Endodermal cell (in vitro differentiated cells): ENCODE data around the gene PARG. TPM values are rescaled to one million over a fixed set of nuclear protein-coding genes. Genes with fewer than 3 reads are reported as not detected.
A peak's percentile ranks its signal among the peaks of the same experiment; 100 is the strongest.
"Not testable (repeated sequence)": the region's sequence is repeated elsewhere in the genome, so short reads cannot be mapped to it uniquely, and the experiment has no call there.

Source experiments
- DNase-seq: peaks from one replicate; pipeline ENCODE4 v3.0.0-alpha.2; 2017
- H3K27ac ChIP-seq: 2 replicates; pipeline ENCODE4 v1.5.1; 2013; ENCODE audit warnings: mild to moderate bottlenecking, low read depth, low read length, moderate library complexity
- H3K27me3 ChIP-seq: 2 replicates; pipeline ENCODE4 v1.6.1; 2013; ENCODE audit warnings: mild to moderate bottlenecking, low read length, moderate library complexity; ENCODE audit not compliant: insufficient read depth, control insufficient read depth, poor library complexity, severe bottlenecking
- H3K36me3 ChIP-seq: 2 replicates; pipeline ENCODE4 v1.7.0; 2013; ENCODE audit warnings: mild to moderate bottlenecking, low read length, moderate library complexity; ENCODE audit not compliant: control insufficient read depth, insufficient read depth
- H3K4me1 ChIP-seq: one replicate; pipeline ENCODE4 v1.7.0; 2013; ENCODE audit warnings: low read length; ENCODE audit not compliant: control insufficient read depth, insufficient read depth
- H3K4me3 ChIP-seq: 2 replicates; pipeline ENCODE4 v1.5.1; 2013; ENCODE audit warnings: mild to moderate bottlenecking, low read length, moderate library complexity
- H3K9ac ChIP-seq: 2 replicates; pipeline ENCODE4 v1.6.1; 2013; ENCODE audit warnings: mild to moderate bottlenecking, low read length, moderate library complexity; ENCODE audit not compliant: poor library complexity, severe bottlenecking; ENCODE audit errors: extremely low read depth
- H3K9me3 ChIP-seq: 2 replicates; pipeline ENCODE4 v1.6.1; 2013; ENCODE audit warnings: mild to moderate bottlenecking, low read length, moderate library complexity; ENCODE audit not compliant: control insufficient read depth
- H3K27ac Mint-ChIP-seq: 2 replicates; pipeline ENCODE4 v1.8.0; 2020; ENCODE audit warnings: mixed read lengths
- H3K27me3 Mint-ChIP-seq: 2 replicates; pipeline ENCODE4 v1.8.0; 2021; ENCODE audit warnings: mild to moderate bottlenecking, mixed read lengths; ENCODE audit not compliant: insufficient read depth
- H3K36me3 Mint-ChIP-seq: 2 replicates; pipeline ENCODE4 v1.8.0; 2020; ENCODE audit warnings: low read depth, mixed read lengths
- H3K4me1 Mint-ChIP-seq: 2 replicates; pipeline ENCODE4 v1.8.0; 2020; ENCODE audit warnings: mixed read lengths
- H3K4me3 Mint-ChIP-seq: 2 replicates; pipeline ENCODE4 v1.8.0; 2020; ENCODE audit warnings: mild to moderate bottlenecking, moderate library complexity, mixed read lengths
- H3K9me3 Mint-ChIP-seq: 2 replicates; pipeline ENCODE4 v1.8.0; 2020; ENCODE audit warnings: mild to moderate bottlenecking, mixed read lengths
- WGBS, 2 experiments: methylation state at CpG; one replicate each; pipeline versions ENCODE4 v1.1.5 to v1.1.7; 2013; ENCODE audit warnings: missing lambda C conversion rate in 2 of 2, mixed read lengths in 1 of 2; ENCODE audit not compliant: insufficient coverage in 1 of 2, insufficient read length in 1 of 2; 5-methylcytosine and 5-hydroxymethylcytosine counted together
- total RNA-seq, 2 donors: library from RNA; stranded (reverse); fragmentation: NEBNext Ultra II Directional in 1 of 2; extraction: Animal tissue kit (Norgen Biotek cat#: 25700) in 1 of 2; gene quantifications; 2 replicates in 1 of 2; 3 replicates in 1 of 2; pipeline ENCODE4 v1.2.1, GENCODE V29; 2021

Gene PARG
- total RNA-seq, 2 donors from 2014 or later, result 66.3 to 67.4 TPM

GRCh38 chr10:49970331-49970857, 28.6 kb upstream of the PARG start:
- H3K27me3 ChIP-seq, H3K4me3 ChIP-seq, H3K9ac ChIP-seq, H3K4me3 Mint-ChIP-seq, H3K27ac ChIP-seq, H3K4me1 ChIP-seq, H3K36me3 ChIP-seq, H3K27ac Mint-ChIP-seq, H3K4me1 Mint-ChIP-seq, DNase-seq, H3K9me3 Mint-ChIP-seq, H3K27me3 Mint-ChIP-seq, H3K9me3 ChIP-seq: not testable (repeated sequence)
- peaks cover 27% of the 10 kb centered on the region for H3K36me3 Mint-ChIP-seq
- WGBS, 2 experiments, result 94% methylated on average over 31 of the region's 37 CpGs; no CpG with 5 or more reads in 1 of the 2 experiments

GRCh38 chr10:49953122-49953521, 11.3 kb upstream of the PARG start:
- not testable (repeated sequence) for H3K4me3 ChIP-seq, H3K27me3 ChIP-seq, H3K27ac Mint-ChIP-seq, DNase-seq, H3K27ac ChIP-seq, H3K4me1 ChIP-seq, H3K9ac ChIP-seq, H3K9me3 ChIP-seq, H3K4me1 Mint-ChIP-seq, H3K4me3 Mint-ChIP-seq, H3K9me3 Mint-ChIP-seq, H3K27me3 Mint-ChIP-seq
- H3K36me3 Mint-ChIP-seq, result peaks cover 30% of the 10 kb centered on the region
- H3K36me3 ChIP-seq, result peaks cover 19% of the 10 kb centered on the region
- WGBS, 2 experiments, result no CpG with 5 or more reads among the region's 3 CpGs

DNA sequence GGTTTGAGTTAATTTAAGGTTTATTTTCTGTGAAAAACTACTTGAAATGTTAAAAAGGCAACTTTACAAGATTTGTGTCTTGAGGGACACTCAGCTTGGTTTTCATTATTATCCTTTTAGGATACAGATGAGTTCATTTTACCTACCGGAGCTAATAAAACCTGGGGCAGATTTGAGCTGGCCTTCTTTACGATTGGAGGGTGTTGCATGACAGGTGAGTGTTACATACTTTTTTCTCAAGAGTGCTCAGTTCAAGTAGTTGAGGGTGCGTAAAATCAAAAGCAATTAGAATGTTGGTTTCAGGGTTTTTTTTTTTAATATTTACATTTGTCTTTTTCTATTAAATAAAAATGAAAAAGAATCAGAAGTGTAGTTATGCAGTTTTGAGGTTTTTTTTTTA, 10.2 kb upstream of the PARG start:
- not testable (repeated sequence) for H3K4me1 ChIP-seq, H3K27me3 Mint-ChIP-seq, DNase-seq, H3K9me3 Mint-ChIP-seq, H3K27ac ChIP-seq, H3K27me3 ChIP-seq, H3K9ac ChIP-seq, H3K27ac Mint-ChIP-seq, H3K4me3 Mint-ChIP-seq, H3K4me1 Mint-ChIP-seq, H3K4me3 ChIP-seq, H3K9me3 ChIP-seq
- peaks cover 30% of the 10 kb centered on the region for H3K36me3 Mint-ChIP-seq
- H3K36me3 ChIP-seq, result peaks cover 14% of the 10 kb centered on the region
- WGBS, 2 experiments, result 91% methylated on average over 2 of the region's 3 CpGs; no CpG with 5 or more reads in 1 of the 2 experiments

- not testable (repeated sequence) for H3K27ac Mint-ChIP-seq, H3K27me3 Mint-ChIP-seq, H3K4me1 Mint-ChIP-seq, H3K9ac ChIP-seq, H3K4me3 Mint-ChIP-seq, H3K27ac ChIP-seq, H3K4me3 ChIP-seq, H3K4me1 ChIP-seq, H3K27me3 ChIP-seq, H3K9me3 Mint-ChIP-seq, H3K9me3 ChIP-seq, DNase-seq, H3K36me3 ChIP-seq
- 83 to 92% methylated on average over 1 to 2 of the region's 2 CpGs for WGBS, 2 experiments
- H3K36me3 Mint-ChIP-seq, result peaks cover 33% of the 10 kb centered on the region
These were observed 6.9 kb upstream of the PARG start for GRCh38 chr10:49948737-49949136.

DNA sequence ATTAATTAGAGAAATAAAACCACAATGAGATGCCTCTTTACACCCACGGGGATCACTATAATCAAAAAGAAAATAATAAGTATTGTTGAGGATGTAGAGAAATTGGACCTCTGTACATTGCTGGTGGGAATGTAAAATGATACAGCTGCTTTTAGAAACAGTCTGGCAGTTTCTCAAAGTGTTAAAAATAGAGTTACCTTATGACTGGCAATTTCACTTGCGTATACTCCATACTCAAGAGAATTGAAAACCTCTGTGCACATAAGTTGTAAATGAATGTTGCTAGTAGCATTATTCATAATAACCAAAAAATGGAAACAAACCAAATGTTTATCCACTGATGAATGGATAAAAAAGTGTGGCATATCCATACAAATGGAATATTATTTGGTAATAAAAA, 6.3 kb upstream of the PARG start:
- H3K27ac ChIP-seq, result not testable (repeated sequence)

DNA sequence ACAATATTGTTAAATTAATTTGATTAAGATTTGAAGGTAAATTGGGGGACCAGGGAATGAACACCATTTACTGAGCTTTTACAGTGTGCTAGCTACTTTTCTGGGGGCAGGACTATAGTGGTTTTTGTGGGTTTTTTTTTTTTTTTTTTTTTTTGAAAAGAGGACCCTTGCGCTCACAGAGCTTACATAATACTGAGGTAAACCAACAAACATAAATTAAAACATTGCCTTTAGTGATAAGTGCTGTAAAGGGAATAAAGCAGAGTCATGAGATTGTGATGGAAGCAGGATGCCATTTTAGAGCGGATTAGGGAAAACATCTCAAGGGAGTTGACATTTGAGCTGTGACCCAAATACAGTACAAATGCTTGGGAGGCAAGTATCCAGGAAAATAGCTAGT, 1.8 kb upstream of the PARG start:
- peak overlapping the region; percentile 98 for H3K4me3 Mint-ChIP-seq
- not testable (repeated sequence) for H3K9me3 ChIP-seq, DNase-seq, H3K9me3 Mint-ChIP-seq, H3K9ac ChIP-seq, H3K27me3 Mint-ChIP-seq, H3K27ac ChIP-seq, H3K27me3 ChIP-seq, H3K4me1 ChIP-seq, H3K36me3 ChIP-seq
- peaks cover 12% of the 10 kb centered on the region for H3K4me1 Mint-ChIP-seq
- WGBS, 2 experiments, result 92 to 100% methylated on average over 1 of the region's 2 CpGs
- H3K36me3 Mint-ChIP-seq, result peaks cover 20% of the 10 kb centered on the region
- H3K4me3 ChIP-seq, result peak overlapping the region; percentile 98
- peak overlapping the region; percentile 7 for H3K27ac Mint-ChIP-seq

More for the DNA sequence above, 6.3 kb upstream of the PARG start:
- peaks cover 33% of the 10 kb centered on the region for H3K36me3 Mint-ChIP-seq
- H3K36me3 ChIP-seq, H3K27me3 ChIP-seq, H3K9me3 Mint-ChIP-seq, H3K27me3 Mint-ChIP-seq, H3K4me1 Mint-ChIP-seq, H3K27ac Mint-ChIP-seq, H3K9me3 ChIP-seq, H3K4me3 Mint-ChIP-seq, DNase-seq, H3K9ac ChIP-seq, H3K4me3 ChIP-seq, H3K4me1 ChIP-seq: not testable (repeated sequence)
- WGBS, 2 experiments, result 83% methylated on average over 1 of the region's 2 CpGs; no CpG with 5 or more reads in 1 of the 2 experiments

GRCh38 chr10:49942339-49942705, 495 bp upstream of the PARG start:
- Mint-ChIP-seq H3K4me1 (peaks cover 18% of the 10 kb centered on the region), H3K4me3 (peak overlapping the region; percentile 98), H3K27ac (peak overlapping the region; percentile 99), H3K36me3 (peaks cover 16% of the 10 kb centered on the region)
- H3K9me3 ChIP-seq, H3K4me1 ChIP-seq, H3K27me3 ChIP-seq, DNase-seq, H3K9me3 Mint-ChIP-seq, H3K36me3 ChIP-seq, H3K27me3 Mint-ChIP-seq: not testable (repeated sequence)
- Histone ChIP-seq H3K9ac (peak overlapping the region; percentile 94), H3K4me3 (peak overlapping the region; percentile 98), H3K27ac (peak overlapping the region; percentile 44)
- 0% methylated on average over 1 to 12 of the region's 12 CpGs for WGBS, 2 experiments
